22Rv1 (cell line): ENCODE data around the gene TGFB2.

Experiments used
- ZFX ChIP-seq: fragments of 450-650 bp; IDR thresholded peaks from 2 replicates; pipeline ENCODE4 v1.6.1; 2017; ENCODE audit warnings: antibody characterized with exemption, borderline replicate concordance
- TF ChIP-seq, protein P1 (sequence below): fragments of 450-650 bp; IDR thresholded peaks from 2 replicates; pipeline ENCODE4 v1.5.1; 2017; ENCODE audit warnings: mild to moderate bottlenecking

- TF ChIP-seq, protein P1, sequence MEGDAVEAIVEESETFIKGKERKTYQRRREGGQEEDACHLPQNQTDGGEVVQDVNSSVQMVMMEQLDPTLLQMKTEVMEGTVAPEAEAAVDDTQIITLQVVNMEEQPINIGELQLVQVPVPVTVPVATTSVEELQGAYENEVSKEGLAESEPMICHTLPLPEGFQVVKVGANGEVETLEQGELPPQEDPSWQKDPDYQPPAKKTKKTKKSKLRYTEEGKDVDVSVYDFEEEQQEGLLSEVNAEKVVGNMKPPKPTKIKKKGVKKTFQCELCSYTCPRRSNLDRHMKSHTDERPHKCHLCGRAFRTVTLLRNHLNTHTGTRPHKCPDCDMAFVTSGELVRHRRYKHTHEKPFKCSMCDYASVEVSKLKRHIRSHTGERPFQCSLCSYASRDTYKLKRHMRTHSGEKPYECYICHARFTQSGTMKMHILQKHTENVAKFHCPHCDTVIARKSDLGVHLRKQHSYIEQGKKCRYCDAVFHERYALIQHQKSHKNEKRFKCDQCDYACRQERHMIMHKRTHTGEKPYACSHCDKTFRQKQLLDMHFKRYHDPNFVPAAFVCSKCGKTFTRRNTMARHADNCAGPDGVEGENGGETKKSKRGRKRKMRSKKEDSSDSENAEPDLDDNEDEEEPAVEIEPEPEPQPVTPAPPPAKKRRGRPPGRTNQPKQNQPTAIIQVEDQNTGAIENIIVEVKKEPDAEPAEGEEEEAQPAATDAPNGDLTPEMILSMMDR: no peak
- no peak for TF ChIP-seq ZFX
These were observed 136.1 kb downstream of the TGFB2 start for GRCh38 chr1:218481116-218481775.
